HepG2 (cell line): ENCODE results near the gene FRMD4A. TPM values are rescaled to one million over a fixed set of nuclear protein-coding genes. Genes with fewer than 3 reads are reported as not detected.

Experiments used
- ATAC-seq: fragments of 200-7000 bp; cut with Tn5 transposase; 3 replicates; pipeline ENCODE4 v1.9.1; 2020; ENCODE audit warnings: mild to moderate bottlenecking, moderate library complexity
- BruUV-seq: library from RNA; stranded (reverse); fragments of 400-500 nt; replicated peaks from 2 replicates; lab custom pipeline; 2021; lab: Mats Ljungman, UMichigan
- CTCF ChIA-PET: fragments of 300-600 bp; formaldehyde crosslinking; extraction: SDS; loops from one replicate; lab custom pipeline; 2021; ENCODE audit warnings: low total read pairs, inconsistent platforms, low intra/inter-chr PET ratio; lab: Yijun Ruan, JAX
- POLR2A ChIA-PET: fragments of 350-600 bp; sonication (Branson Sonifier 250); formaldehyde crosslinking; loops from one replicate; lab custom pipeline; 2020; ENCODE audit warnings: antibody characterized with exemption, inconsistent platforms; lab: Yijun Ruan, JAX
- DNase-seq: peaks from one replicate; pipeline ENCODE4 v3.0.0-alpha.2; 2015; ENCODE audit warnings: low spot score
- FAIRE-seq: peaks from 3 replicates; lab custom pipeline; 2011; peaks lifted over from hg19 to GRCh38; lab: Jason Lieb, UNC
- H2AFZ ChIP-seq: one replicate; pipeline ENCODE4 v1.6.1; 2011; ENCODE audit warnings: low read length, inconsistent platforms
- H3K27ac ChIP-seq: fragments of 300-600 bp; 3 replicates; pipeline ENCODE4 v1.8.0; 2011; ENCODE audit warnings: mixed run types, mild to moderate bottlenecking, mixed read lengths, low read length, inconsistent platforms; ENCODE audit not compliant: insufficient read depth; ENCODE audit errors: extremely low read length
- H3K27me3 ChIP-seq, 2 experiments: fragments of 200-600 bp in 1 of 2; 2 replicates in 1 of 2; 3 replicates in 1 of 2; pipeline versions ENCODE4 v1.6.0 to v1.8.0; 2011; ENCODE audit warnings: low read length in 2 of 2, mild to moderate bottlenecking in 2 of 2, moderate library complexity in 2 of 2, inconsistent platforms in 1 of 2; ENCODE audit not compliant: insufficient read depth in 2 of 2, control insufficient read depth in 1 of 2
- H3K36me3 ChIP-seq, 2 experiments: fragments of 200-600 bp in 1 of 2; replicated peaks in 1 of 2; 2 replicates in 1 of 2; 3 replicates in 1 of 2; pipeline versions ENCODE4 v1.5.1 to v1.8.0; 2011; ENCODE audit warnings: low read length in 2 of 2, inconsistent platforms in 1 of 2; ENCODE audit not compliant: insufficient read depth in 2 of 2, control insufficient read depth in 1 of 2
- H3K4me1 ChIP-seq: 2 replicates; pipeline ENCODE4 v1.5.1; 2012; ENCODE audit warnings: low read length, inconsistent platforms; ENCODE audit not compliant: insufficient read depth
- H3K4me2 ChIP-seq: 2 replicates; pipeline ENCODE4 v1.6.0; 2011; ENCODE audit warnings: low read depth, low read length, inconsistent platforms
- H3K4me3 ChIP-seq, 3 experiments: fragments of 200-600 bp in 1 of 3; sonication (generic), shearing (Covaris generic) in 1 of 3; replicated peaks in 1 of 3; 2 replicates each; pipeline ENCODE4 v1.5.1; 2011 to 2016; ENCODE audit warnings: low read length in 3 of 3, inconsistent platforms in 2 of 3, low read depth in 2 of 3, mild to moderate bottlenecking in 2 of 3, control low read depth in 1 of 3, mixed read lengths in 1 of 3; ENCODE audit not compliant: insufficient read depth in 1 of 3
- H3K79me2 ChIP-seq: one replicate; pipeline ENCODE4 v1.6.1; 2011; ENCODE audit warnings: low read length, inconsistent platforms; ENCODE audit not compliant: insufficient read depth
- H3K9ac ChIP-seq: 2 replicates; pipeline ENCODE4 v1.6.0; 2011; ENCODE audit warnings: mild to moderate bottlenecking, low read depth, low read length, inconsistent platforms; ENCODE audit not compliant: insufficient read depth
- H3K9me3 ChIP-seq: 2 replicates; pipeline ENCODE4 v1.5.1; 2012; ENCODE audit warnings: mild to moderate bottlenecking, low read length
- H4K20me1 ChIP-seq: 2 replicates; pipeline ENCODE4 v1.6.0; 2011; ENCODE audit warnings: inconsistent platforms, mild to moderate bottlenecking, low read length, moderate library complexity; ENCODE audit not compliant: insufficient read depth
- ATAD3A ChIP-seq: sonication (generic); formaldehyde crosslinking; IDR thresholded peaks from 2 replicates; pipeline ENCODE4 v1.4.0; 2020; ENCODE audit warnings: missing genetic modification reagents
- ATF7 ChIP-seq, 2 experiments: fragments of 450-650 bp in 1 of 2; sonication (generic) in 1 of 2; formaldehyde crosslinking in 1 of 2; IDR thresholded peaks; 2 replicates each; pipeline versions ENCODE4 v1.4.0 to v1.6.1; 2016 to 2020; ENCODE audit warnings: antibody characterized with exemption in 1 of 2, mild to moderate bottlenecking in 1 of 2, missing genetic modification reagents in 1 of 2
- ETV5 ChIP-seq: IDR thresholded peaks from 2 replicates; pipeline ENCODE4 v1.6.1; 2018; ENCODE audit warnings: missing biosample characterization, missing genetic modification reagents, inconsistent platforms, borderline replicate concordance
- FOXO1 ChIP-seq: sonication (generic); formaldehyde crosslinking; IDR thresholded peaks from 2 replicates; pipeline ENCODE4 v1.4.0; 2020; ENCODE audit warnings: missing genetic modification reagents
- GTF2F1 ChIP-seq: fragments of 150-350 bp; IDR thresholded peaks from 2 replicates; pipeline ENCODE4 v1.6.1; 2014; ENCODE audit warnings: low read length
- HNRNPH1 ChIP-seq: fragments of 200-400 bp; formaldehyde crosslinking; optimal IDR thresholded peaks from 2 replicates; pipeline ENCODE3; 2017; ENCODE audit warnings: mild to moderate bottlenecking, low read depth, low read length
- MTA3 ChIP-seq: sonication (generic); formaldehyde crosslinking; IDR thresholded peaks from 2 replicates; pipeline ENCODE4 v1.4.0; 2020; ENCODE audit warnings: missing genetic modification reagents
- NCOA2 ChIP-seq: sonication (generic); formaldehyde crosslinking; IDR thresholded peaks from 2 replicates; pipeline ENCODE4 v1.8.0; 2022; ENCODE audit warnings: inconsistent platforms
- SALL1 ChIP-seq: sonication (generic); formaldehyde crosslinking; IDR thresholded peaks from 2 replicates; pipeline ENCODE4 v1.8.0; 2022; ENCODE audit warnings: mild to moderate bottlenecking, missing genetic modification reagents
- SCMH1 ChIP-seq: sonication (generic); formaldehyde crosslinking; IDR thresholded peaks from 2 replicates; pipeline ENCODE4 v1.9.0; 2021; ENCODE audit warnings: missing genetic modification reagents, mild to moderate bottlenecking, borderline replicate concordance
- SIN3A ChIP-seq: IDR thresholded peaks from 2 replicates; pipeline ENCODE4 v1.6.1; 2011; ENCODE audit warnings: low read depth, mild to moderate bottlenecking, control low read depth, low read length, borderline replicate concordance
- SUZ12 ChIP-seq: fragments of 150-350 bp; IDR thresholded peaks from 2 replicates; pipeline ENCODE4 v1.6.1; 2014; ENCODE audit warnings: low read depth, low read length
- ZNF12 ChIP-seq: sonication (generic); formaldehyde crosslinking; IDR thresholded peaks from 2 replicates; pipeline ENCODE4 v1.5.0; 2020; ENCODE audit warnings: missing genetic modification reagents
- ZNF263 ChIP-seq: sonication (generic); formaldehyde crosslinking; IDR thresholded peaks from 2 replicates; pipeline ENCODE4 v1.4.0; 2020; ENCODE audit warnings: missing genetic modification reagents
- ZSCAN25 ChIP-seq: sonication (generic); formaldehyde crosslinking; IDR thresholded peaks from 2 replicates; pipeline ENCODE4 v1.8.0; 2022; ENCODE audit warnings: mild to moderate bottlenecking, missing genetic modification reagents
- WGBS: methylation state at CpG from one replicate; pipeline ENCODE4 v1.1.6; 2017; ENCODE audit warnings: low lambda C conversion rate; 5-methylcytosine and 5-hydroxymethylcytosine counted together
- in situ Hi-C: cut with HindIII; loops from 2 replicates; pipeline ENCODE4 v1.10.0; 2017; ENCODE audit warnings: low pct_unique_long_range_greater_than_20kb; ENCODE audit not compliant: extremely low pct_ligation_motif_present
- intact Hi-C: fragments of 100-400 bp; cut with micrococcal nuclease; formaldehyde crosslinking; loops from one replicate; pipeline ENCODE4 v1.10.0; 2022; ENCODE audit not compliant: unreplicated experiment
- polyA plus RNA-seq, 8 experiments: library from polyadenylated mRNA; depleted of rRNA in 3 of 8; stranded (reverse) in 7 of 8; unstranded in 1 of 8; fragments of >200 nt; fragmentation: Illumina TruSeq in 4 of 8; extraction: Trizol in 4 of 8; gene quantifications; 2 replicates each; pipeline versions ENCODE4 v1.2.1 to v1.2.3, GENCODE V29; 2011 to 2016; ENCODE audit warnings: low read depth in 4 of 8, missing spikeins in 1 of 8, mixed read lengths in 1 of 8; ENCODE audit not compliant: insufficient read depth in 1 of 8
- total RNA-seq, 5 experiments: library from RNA; depleted of rRNA; stranded (reverse); fragments of >200 nt; fragmentation: Illumina TruSeq; extraction: Trizol; gene quantifications; 2 replicates each; pipeline ENCODE4 v1.2.3, GENCODE V29; 2016; ENCODE audit warnings: low read depth in 1 of 5
- TF ChIP-seq, protein P1 (sequence below): sonication (generic); formaldehyde crosslinking; IDR thresholded peaks from 2 replicates; pipeline ENCODE4 v1.8.0; 2022; ENCODE audit warnings: missing genetic modification reagents, low read depth, mild to moderate bottlenecking, borderline replicate concordance
- TF ChIP-seq, protein P2 (sequence below): sonication (generic); formaldehyde crosslinking; IDR thresholded peaks from 2 replicates; pipeline ENCODE4 v1.4.0; 2020; ENCODE audit warnings: mild to moderate bottlenecking, missing genetic modification reagents

FRMD4A gene
- total and polyA plus RNA-seq, 2 of the 13 experiments (the other 11 are each of a cell fraction or from before 2014, with no cell fraction given) = 0.09 to 0.26 TPM

DNA sequence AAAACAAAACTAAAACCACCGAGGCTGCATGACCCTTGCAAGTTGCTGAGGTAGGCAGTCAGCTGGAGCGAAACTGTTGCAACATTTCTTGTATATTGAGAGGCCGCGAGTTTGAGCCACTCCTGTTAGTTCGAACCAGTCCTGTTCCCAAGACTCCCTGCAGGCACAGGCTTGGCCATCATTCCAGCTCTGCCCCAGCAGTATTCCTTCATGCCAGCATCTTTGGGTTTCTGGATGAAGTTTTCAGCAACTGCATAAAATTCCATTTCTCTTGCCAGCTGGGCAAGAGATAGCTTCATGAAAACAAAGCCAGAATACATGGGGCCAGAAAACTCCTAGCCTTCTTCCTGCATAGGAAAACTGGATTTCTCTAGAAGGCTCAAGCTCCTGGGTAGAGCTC lies 207.6 kb downstream of the FRMD4A start (continued):
- TF ChIP-seq ETV5 = no peak
- TF ChIP-seq ATAD3A (CRISPR knock-in tag) = no peak

DNA sequence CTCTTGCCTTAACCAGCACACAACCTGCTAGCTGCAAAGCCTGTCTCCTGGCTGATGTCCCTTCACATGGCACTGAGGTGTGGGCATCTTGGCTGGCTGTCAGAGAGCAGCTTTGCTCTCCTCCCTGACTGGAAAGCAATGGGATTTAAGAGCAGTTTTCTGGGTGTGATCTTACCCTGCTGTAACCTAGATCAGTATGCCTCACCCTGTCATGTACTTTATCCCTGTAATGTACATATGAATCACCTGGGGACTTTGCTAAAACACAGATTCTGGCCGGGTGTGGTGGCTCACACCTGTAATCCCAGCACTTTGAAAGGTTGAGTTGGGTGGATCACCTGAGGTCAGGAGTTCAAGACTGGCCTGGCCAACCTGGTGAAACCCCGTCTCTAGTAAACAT lies 209.9 kb downstream of the FRMD4A start:
- no peak overlapping the region for H3K4me3 ChIP-seq
- no peak for TF ChIP-seq ZSCAN25
- 0 out of 2 replicates have a peak, but pooled peaks have one; percentile 45 for TF ChIP-seq ZNF12
- TF ChIP-seq, all 625 proteins: peak for 1
- Histone ChIP-seq H3K9me3 (no peaks in the 10 kb centered on the region), H3K36me3 (no peaks in the 10 kb centered on the region), H2AFZ (no peak overlapping the region), H3K79me2 (no peaks in the 10 kb centered on the region), H3K4me1 (no peaks in the 10 kb centered on the region), H3K9ac (no peak overlapping the region), H3K4me2 (no peak overlapping the region), H4K20me1 (no peaks in the 10 kb centered on the region), H3K27me3 (peaks cover 0 to 5% of the 10 kb centered on the region in 2 experiments; a peak in 1 of 5 replicates), H3K27ac (no peak overlapping the region)
- DNase-seq = no peak
- CTCF ChIA-PET = no interaction called here
- intact Hi-C loops = no loop called here
- 14% methylated on average over 1 of the region's 2 CpGs for WGBS
- BruUV-seq = no TSS peak
- POLR2A ChIA-PET = no interaction called here
- no peak for ATAC-seq
- in situ Hi-C loops = no loop called here
- FAIRE-seq = no peak

DNA sequence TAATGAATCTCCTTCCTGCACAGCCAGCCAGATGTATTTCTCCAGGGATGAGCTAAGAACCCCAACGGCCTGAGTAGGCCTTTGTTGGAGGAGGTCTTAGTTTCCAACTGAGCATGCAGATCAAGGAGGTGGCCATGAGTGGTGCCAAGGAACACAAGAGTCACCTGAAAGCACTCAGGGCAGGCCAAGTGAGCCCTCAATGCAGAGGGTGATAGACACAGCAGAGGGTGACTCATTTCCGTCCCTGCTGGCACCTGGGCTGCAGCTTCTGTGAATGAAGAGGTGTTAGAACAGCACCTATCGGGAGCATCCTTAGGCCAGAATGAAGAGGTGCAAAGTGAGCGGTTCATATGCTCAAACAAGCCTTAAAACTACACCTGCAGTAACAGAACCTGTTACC lies 211.8 kb downstream of the FRMD4A start:
- FAIRE-seq (no peak), ATAC-seq (no peak), DNase-seq (no peak)
- intact Hi-C loops (no loop called here), in situ Hi-C loops (no loop called here)
- POLR2A ChIA-PET = no interaction called here
- Histone ChIP-seq H3K4me1 (no peaks in the 10 kb centered on the region), H3K79me2 (no peaks in the 10 kb centered on the region), H4K20me1 (no peaks in the 10 kb centered on the region), H3K36me3 (no peaks in the 10 kb centered on the region), H3K27me3 (0 out of 5 replicates have a peak, but pooled peaks cover 0 to 4% of the 10 kb centered on the region in 2 experiments), H3K9ac (no peak overlapping the region), H3K4me3 (no peak overlapping the region), H3K27ac (no peak overlapping the region), H2AFZ (no peak overlapping the region), H3K4me2 (no peak overlapping the region), H3K9me3 (no peaks in the 10 kb centered on the region)
- CTCF ChIA-PET = no interaction called here
- 25% methylated on average over 4 of the region's 4 CpGs for WGBS
- no TSS peak for BruUV-seq
- TF ChIP-seq ATF7 (IDR thresholded peaks at IDR 0.05) (no peak), ATF7 (CRISPR knock-in tag; IDR thresholded peaks at IDR 0.05) (no peak), GTF2F1 (no peak), SUZ12 (no peak), SIN3A (no peak), ZNF263 (CRISPR knock-in tag) (no peak), SCMH1 (CRISPR knock-in tag) (no peak), MTA3 (CRISPR knock-in tag) (no peak), SALL1 (CRISPR knock-in tag) (no peak), FOXO1 (CRISPR knock-in tag) (no peak), NCOA2 (CRISPR knock-in tag) (no peak), HNRNPH1 (no peak)
- TF ChIP-seq, protein P1, sequence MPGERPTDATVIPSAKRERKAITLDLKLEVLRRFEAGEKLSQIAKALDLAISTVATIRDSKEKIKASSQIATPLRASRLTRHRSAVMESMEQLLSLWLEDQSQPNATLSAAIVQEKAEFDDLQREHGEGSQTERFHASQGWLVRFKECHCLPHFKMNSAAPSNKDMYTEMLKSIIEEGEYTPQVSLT = no peak
- TF ChIP-seq, protein P2, sequence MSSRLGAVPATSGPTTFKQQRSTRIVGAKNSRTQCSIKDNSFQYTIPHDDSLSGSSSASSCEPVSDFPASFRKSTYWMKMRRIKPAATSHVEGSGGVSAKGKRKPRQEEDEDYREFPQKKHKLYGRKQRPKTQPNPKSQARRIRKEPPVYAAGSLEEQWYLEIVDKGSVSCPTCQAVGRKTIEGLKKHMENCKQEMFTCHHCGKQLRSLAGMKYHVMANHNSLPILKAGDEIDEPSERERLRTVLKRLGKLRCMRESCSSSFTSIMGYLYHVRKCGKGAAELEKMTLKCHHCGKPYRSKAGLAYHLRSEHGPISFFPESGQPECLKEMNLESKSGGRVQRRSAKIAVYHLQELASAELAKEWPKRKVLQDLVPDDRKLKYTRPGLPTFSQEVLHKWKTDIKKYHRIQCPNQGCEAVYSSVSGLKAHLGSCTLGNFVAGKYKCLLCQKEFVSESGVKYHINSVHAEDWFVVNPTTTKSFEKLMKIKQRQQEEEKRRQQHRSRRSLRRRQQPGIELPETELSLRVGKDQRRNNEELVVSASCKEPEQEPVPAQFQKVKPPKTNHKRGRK = no peak
